IPS DF 6.9 (cell line): ENCODE results near the gene CLMN.

Experiments
- DNase-seq: peaks from one replicate; pipeline ENCODE4 v3.0.0-alpha.2; 2013; ENCODE audit warnings: low read depth, low spot score
- H3K27ac ChIP-seq: one replicate; pipeline ENCODE4 v1.5.1; 2013; ENCODE audit warnings: low read length, control low read depth
- H3K27me3 ChIP-seq: 2 replicates; pipeline ENCODE4 v1.6.1; 2013; ENCODE audit warnings: mild to moderate bottlenecking, low read length; ENCODE audit not compliant: control insufficient read depth, insufficient read depth
- H3K36me3 ChIP-seq: 2 replicates; pipeline ENCODE4 v1.6.1; 2013; ENCODE audit warnings: low read length; ENCODE audit not compliant: control insufficient read depth, insufficient read depth
- H3K4me1 ChIP-seq: 2 replicates; pipeline ENCODE4 v1.6.1; 2013; ENCODE audit warnings: low read length; ENCODE audit not compliant: control insufficient read depth, insufficient read depth
- H3K4me3 ChIP-seq: 2 replicates; pipeline ENCODE4 v1.5.1; 2013; ENCODE audit warnings: mild to moderate bottlenecking, low read length
- H3K9me3 ChIP-seq: 2 replicates; pipeline ENCODE4 v1.6.1; 2013; ENCODE audit warnings: low read length, inconsistent platforms; ENCODE audit not compliant: control insufficient read depth, insufficient read depth
- WGBS: extraction: QIAGEN DNeasy Blood & Tissue Kit; methylation state at CpG from one replicate; pipeline ENCODE4 v1.1.7; 2013; ENCODE audit warnings: mixed read lengths, missing lambda C conversion rate; ENCODE audit not compliant: insufficient read length, insufficient coverage; 5-methylcytosine and 5-hydroxymethylcytosine counted together

Gene CLMN

GRCh38 chr14:95242870-95243269, 76.8 kb downstream of the CLMN start:
- Histone ChIP-seq H3K4me1 (no peaks in the 10 kb centered on the region), H3K36me3 (no peaks in the 10 kb centered on the region), H3K27me3 (no peaks in the 10 kb centered on the region), H3K27ac (no peak overlapping the region), H3K4me3 (no peak overlapping the region), H3K9me3 (no peaks in the 10 kb centered on the region)
- WGBS: no CpG with 5 or more reads among the region's 1 CpG
- DNase-seq: no peak

GRCh38 chr14:95240859-95241813, 78.6 kb downstream of the CLMN start:
- no peak for DNase-seq
- WGBS: no CpG with 5 or more reads among the region's 6 CpGs

GRCh38 chr14:95238487-95239298, 81.0 kb downstream of the CLMN start:
- H3K4me1 ChIP-seq: no peaks in the 10 kb centered on the region
- no peaks in the 10 kb centered on the region for H3K27me3 ChIP-seq
- H3K9me3 ChIP-seq: no peaks in the 10 kb centered on the region
- H3K27ac ChIP-seq: no peak overlapping the region
- no peak for DNase-seq
- no peak overlapping the region for H3K4me3 ChIP-seq
- no peaks in the 10 kb centered on the region for H3K36me3 ChIP-seq
- no CpG with 5 or more reads among the region's 10 CpGs for WGBS

More at GRCh38 chr14:95240859-95241813, 78.6 kb downstream of the CLMN start:
- Histone ChIP-seq H3K4me1 (no peaks in the 10 kb centered on the region), H3K27me3 (no peaks in the 10 kb centered on the region), H3K4me3 (no peak overlapping the region), H3K36me3 (no peaks in the 10 kb centered on the region), H3K27ac (no peak overlapping the region), H3K9me3 (no peaks in the 10 kb centered on the region)

GRCh38 chr14:95237958-95238340, 81.8 kb downstream of the CLMN start:
- Histone ChIP-seq H3K4me3 (no peak overlapping the region), H3K9me3 (no peaks in the 10 kb centered on the region), H3K4me1 (no peaks in the 10 kb centered on the region), H3K27ac (no peak overlapping the region), H3K27me3 (no peaks in the 10 kb centered on the region), H3K36me3 (no peaks in the 10 kb centered on the region)
- no peak for DNase-seq
- WGBS: no CpG with 5 or more reads among the region's 11 CpGs

GRCh38 chr14:95237121-95237957, 82.4 kb downstream of the CLMN start:
- no peaks in the 10 kb centered on the region for H3K4me1 ChIP-seq

GRCh38 chr14:95236221-95236620, 83.5 kb downstream of the CLMN start:
- Histone ChIP-seq H3K27me3 (no peaks in the 10 kb centered on the region), H3K9me3 (no peaks in the 10 kb centered on the region), H3K4me3 (no peak overlapping the region), H3K36me3 (no peaks in the 10 kb centered on the region), H3K27ac (no peak overlapping the region), H3K4me1 (no peaks in the 10 kb centered on the region)
- DNase-seq: no peak
- WGBS: no CpG with 5 or more reads among the region's 12 CpGs

More at GRCh38 chr14:95237121-95237957, 82.4 kb downstream of the CLMN start:
- Histone ChIP-seq H3K27ac (no peak overlapping the region), H3K36me3 (no peaks in the 10 kb centered on the region), H3K27me3 (no peaks in the 10 kb centered on the region), H3K4me3 (no peak overlapping the region), H3K9me3 (no peaks in the 10 kb centered on the region)
- WGBS: no CpG with 5 or more reads among the region's 17 CpGs
- no peak for DNase-seq

- no peak for DNase-seq
- Histone ChIP-seq H3K4me3 (no peak overlapping the region), H3K4me1 (no peaks in the 10 kb centered on the region), H3K27me3 (no peaks in the 10 kb centered on the region), H3K36me3 (no peaks in the 10 kb centered on the region), H3K27ac (no peak overlapping the region), H3K9me3 (no peaks in the 10 kb centered on the region)
- no CpG with 5 or more reads among the region's 14 CpGs for WGBS
Measured at GRCh38 chr14:95235767-95236166, 83.9 kb downstream of the CLMN start.

GRCh38 chr14:95235351-95235750, 84.4 kb downstream of the CLMN start:
- no peak for DNase-seq
- Histone ChIP-seq H3K27ac (no peak overlapping the region), H3K36me3 (no peaks in the 10 kb centered on the region), H3K4me1 (no peaks in the 10 kb centered on the region), H3K9me3 (no peaks in the 10 kb centered on the region), H3K4me3 (no peak overlapping the region), H3K27me3 (no peaks in the 10 kb centered on the region)
- WGBS: no CpG with 5 or more reads among the region's 4 CpGs

GRCh38 chr14:95234426-95234825, 85.3 kb downstream of the CLMN start:
- Histone ChIP-seq H3K36me3 (no peaks in the 10 kb centered on the region), H3K27ac (no peak overlapping the region), H3K4me1 (no peaks in the 10 kb centered on the region), H3K9me3 (no peaks in the 10 kb centered on the region), H3K4me3 (no peak overlapping the region), H3K27me3 (no peaks in the 10 kb centered on the region)
- no CpG with 5 or more reads among the region's 8 CpGs for WGBS
- no peak for DNase-seq

- H3K27me3 ChIP-seq: no peaks in the 10 kb centered on the region
- no peaks in the 10 kb centered on the region for H3K36me3 ChIP-seq
- no peak overlapping the region for H3K4me3 ChIP-seq
- H3K9me3 ChIP-seq: no peaks in the 10 kb centered on the region
- WGBS: no CpG with 5 or more reads among the region's 9 CpGs
- no peak for DNase-seq
- no peak overlapping the region for H3K27ac ChIP-seq
- no peaks in the 10 kb centered on the region for H3K4me1 ChIP-seq
Measured at GRCh38 chr14:95233702-95234241, 85.9 kb downstream of the CLMN start.
